HL-60 (cell line): ENCODE measurements around the gene ARPP21.

Source experiments
- DNase-seq, 2 experiments: peaks; one replicate each; pipeline ENCODE4 v3.0.0-alpha.2; 2010 to 2020; ENCODE audit warnings: low read depth in 1 of 2, low spot score in 1 of 2
- H3K27ac ChIP-seq: fragments of 250-450 bp; sonication (Bioruptor Pico); replicated peaks from 2 replicates; pipeline ENCODE4 v1.5.1; 2020; ENCODE audit warnings: mild to moderate bottlenecking, moderate library complexity
- H3K27me3 ChIP-seq: fragments of 250-450 bp; sonication (Bioruptor Pico); 2 replicates; pipeline ENCODE4 v1.5.1; 2021; ENCODE audit warnings: mild to moderate bottlenecking, moderate library complexity; ENCODE audit not compliant: insufficient read depth, poor library complexity, severe bottlenecking
- H3K4me3 ChIP-seq: replicated peaks from 2 replicates; pipeline ENCODE4 v1.5.1; 2011; ENCODE audit warnings: mild to moderate bottlenecking, control low read depth, low read length; ENCODE audit not compliant: insufficient read depth
- CTCF ChIP-seq: IDR thresholded peaks from one replicate; pipeline ENCODE4 v1.5.1; 2011; ENCODE audit warnings: low read length, control low read depth, inconsistent platforms; ENCODE audit not compliant: insufficient read depth
- GABPA ChIP-seq: IDR thresholded peaks from 2 replicates; pipeline ENCODE4 v1.6.1; 2012; ENCODE audit warnings: low read depth
- POLR2AphosphoS5 ChIP-seq: IDR thresholded peaks from 2 replicates; pipeline ENCODE4 v1.6.1; 2012; ENCODE audit warnings: low read depth
- REST ChIP-seq: IDR thresholded peaks from 2 replicates; pipeline ENCODE4 v1.6.1; 2012; ENCODE audit warnings: low read depth; ENCODE audit not compliant: insufficient replicate concordance
- SPI1 ChIP-seq: IDR thresholded peaks from 2 replicates; pipeline ENCODE4 v1.6.1; 2012; ENCODE audit warnings: low read depth, mild to moderate bottlenecking, borderline replicate concordance

ARPP21 gene

GRCh38 chr3:35648347-35648746 is 9.0 kb downstream of the ARPP21 start:
- Histone ChIP-seq H3K27me3 (no peaks in the 10 kb centered on the region), H3K27ac (no peak overlapping the region), H3K4me3 (no peak overlapping the region)
- TF ChIP-seq GABPA: no peak
- no peak for TF ChIP-seq POLR2AphosphoS5
- no peak for TF ChIP-seq REST
- no peak for TF ChIP-seq CTCF
- TF ChIP-seq SPI1: no peak
- no peak for DNase-seq

DNA sequence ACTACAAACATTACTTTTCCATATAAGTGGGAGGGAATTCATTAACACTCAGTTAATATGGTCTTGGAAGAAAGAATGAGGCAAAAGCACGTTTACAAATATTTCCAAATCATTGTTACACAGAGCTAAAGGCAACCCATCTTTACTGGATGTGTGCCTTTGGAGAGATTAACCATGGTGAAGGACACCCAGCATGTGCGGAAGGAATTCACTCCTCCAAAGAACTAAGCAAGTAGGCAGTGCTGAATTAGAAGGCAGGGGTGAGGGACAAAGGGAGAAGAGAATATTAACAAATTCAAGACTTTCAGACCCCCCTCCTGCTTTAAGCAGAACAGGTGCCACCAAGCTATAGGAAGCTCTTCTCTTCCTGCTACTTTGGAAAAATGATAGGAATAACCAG is 10.1 kb downstream of the ARPP21 start:
- Histone ChIP-seq H3K27me3 (no peaks in the 10 kb centered on the region), H3K4me3 (no peak overlapping the region), H3K27ac (no peak overlapping the region)
- DNase-seq: no peak
- TF ChIP-seq GABPA (no peak), CTCF (no peak), REST (no peak), SPI1 (no peak), POLR2AphosphoS5 (no peak)

DNA sequence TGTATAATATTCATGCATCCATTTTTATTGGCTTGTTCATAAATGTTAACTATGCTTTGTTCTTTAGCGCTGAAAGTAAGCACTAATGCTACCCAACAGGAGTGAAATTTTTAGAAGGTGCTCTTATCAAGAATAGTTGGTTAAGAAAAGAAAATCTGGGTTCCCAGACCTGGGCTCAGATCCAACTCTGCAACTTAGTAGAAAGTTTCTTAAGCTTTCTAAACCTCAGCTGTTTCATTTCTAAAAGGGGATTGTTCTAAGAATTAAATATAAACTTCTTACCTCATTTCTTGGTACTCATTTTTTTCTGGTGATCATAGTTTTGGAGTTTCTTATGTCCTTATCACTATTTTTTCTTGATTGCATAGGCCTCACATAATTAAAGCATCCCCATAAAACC is 12.1 kb downstream of the ARPP21 start:
- no peak for DNase-seq
- no peaks in the 10 kb centered on the region for H3K27me3 ChIP-seq
- no peak overlapping the region for H3K4me3 ChIP-seq
- no peak for TF ChIP-seq GABPA
- no peak for TF ChIP-seq SPI1
- no peak for TF ChIP-seq POLR2AphosphoS5
- TF ChIP-seq CTCF: no peak
- no peak for TF ChIP-seq REST
- no peak overlapping the region for H3K27ac ChIP-seq
